DND-41 (cell line): ENCODE data around the gene COBL.

Source experiments
- ATAC-seq: fragments of 200-7000 bp; cut with Tn5 transposase; 3 replicates; pipeline ENCODE4 v1.9.1; 2021; ENCODE audit warnings: low read depth; ENCODE audit not compliant: insufficient read depth
- DNase-seq: peaks from one replicate; pipeline ENCODE4 v3.0.0-alpha.2; 2020
- H2AFZ ChIP-seq: 2 replicates; pipeline ENCODE4 v1.6.0; 2012; ENCODE audit warnings: low read depth, low read length
- H3K27ac ChIP-seq: 2 replicates; pipeline ENCODE4 v1.5.1; 2012; ENCODE audit warnings: low read length, inconsistent platforms
- H3K27me3 ChIP-seq: fragments of 200-600 bp; sonication (generic); 2 replicates; pipeline ENCODE4 v1.6.0; 2012; ENCODE audit warnings: low read length, mild to moderate bottlenecking, inconsistent platforms; ENCODE audit not compliant: insufficient read depth, poor library complexity
- H3K36me3 ChIP-seq: 2 replicates; pipeline ENCODE4 v1.5.1; 2012; ENCODE audit warnings: low read length, inconsistent platforms; ENCODE audit not compliant: insufficient read depth
- H3K4me1 ChIP-seq: 2 replicates; pipeline ENCODE4 v1.5.1; 2012; ENCODE audit warnings: mild to moderate bottlenecking, low read length; ENCODE audit not compliant: insufficient read depth
- H3K4me2 ChIP-seq: 2 replicates; pipeline ENCODE4 v1.6.0; 2012; ENCODE audit warnings: mild to moderate bottlenecking, moderate library complexity, low read length, inconsistent platforms; ENCODE audit not compliant: insufficient read depth
- H3K4me3 ChIP-seq, 2 experiments: fragments of 200-600 bp in 1 of 2; shearing (Covaris generic) in 1 of 2; 2 replicates each; pipeline ENCODE4 v1.5.1; 2012 to 2016; ENCODE audit warnings: inconsistent platforms in 2 of 2, low read length in 2 of 2, mild to moderate bottlenecking in 2 of 2, low read depth in 1 of 2, moderate library complexity in 1 of 2
- H3K79me2 ChIP-seq: 2 replicates; pipeline ENCODE4 v1.6.0; 2012; ENCODE audit warnings: low read length, inconsistent platforms; ENCODE audit not compliant: insufficient read depth
- H3K9ac ChIP-seq: 2 replicates; pipeline ENCODE4 v1.6.0; 2012; ENCODE audit warnings: low read depth, mild to moderate bottlenecking, inconsistent platforms, low read length, moderate library complexity
- H3K9me3 ChIP-seq: 2 replicates; pipeline ENCODE4 v1.5.1; 2012; ENCODE audit warnings: low read length, moderate library complexity, mild to moderate bottlenecking, inconsistent platforms; ENCODE audit not compliant: insufficient read depth, severe bottlenecking
- H4K20me1 ChIP-seq: 2 replicates; pipeline ENCODE4 v1.6.0; 2012; ENCODE audit warnings: low read length; ENCODE audit not compliant: insufficient read depth
- CTCF ChIP-seq: IDR thresholded peaks from 2 replicates; pipeline ENCODE4 v1.5.1; 2012; ENCODE audit warnings: borderline replicate concordance, low read length, moderate library complexity, mild to moderate bottlenecking; ENCODE audit not compliant: poor library complexity, severe bottlenecking; ENCODE audit errors: extremely low read depth
- EZH2 ChIP-seq: IDR thresholded peaks from 3 replicates; pipeline ENCODE4 v1.6.1; 2012; ENCODE audit warnings: borderline replicate concordance, low read depth, mild to moderate bottlenecking, moderate library complexity, low read length, inconsistent platforms; ENCODE audit not compliant: severe bottlenecking

The COBL gene

DNA sequence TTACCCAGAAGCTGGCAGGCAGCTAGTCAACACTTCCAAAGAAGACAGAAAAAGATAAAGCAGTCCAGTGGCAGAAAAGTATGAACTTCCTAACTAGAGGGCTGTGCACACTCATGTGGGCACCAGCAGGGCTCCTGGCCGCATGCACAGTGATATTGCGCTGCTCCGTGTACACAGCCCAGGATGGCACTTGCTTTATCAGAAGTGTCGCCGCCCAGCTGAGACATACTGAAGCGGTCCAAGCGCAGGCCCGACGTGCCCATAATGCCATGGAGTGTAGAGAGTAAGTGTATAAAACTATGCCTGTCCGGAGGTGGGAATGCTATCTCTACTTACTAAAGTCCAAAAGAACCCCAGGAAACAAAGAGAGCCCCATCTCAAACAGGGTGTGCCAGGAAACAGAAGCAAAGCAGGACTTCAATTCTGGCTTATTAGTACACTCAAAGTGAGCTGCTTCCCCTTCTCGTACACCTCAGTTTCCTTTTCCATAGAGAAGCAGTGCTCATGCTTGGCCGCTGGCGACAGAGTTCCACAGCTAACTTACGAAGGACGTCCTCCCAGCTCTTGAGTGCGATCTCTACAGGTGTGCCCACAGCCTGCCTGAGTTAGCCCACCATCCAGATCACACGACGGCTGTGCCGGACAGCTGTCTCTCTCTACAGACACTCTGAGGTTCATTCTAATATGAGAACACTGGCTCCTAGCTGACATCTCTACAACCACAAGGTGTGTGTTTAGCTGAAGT is 234.3 kb downstream of the COBL start:
- no peak for DNase-seq
- peaks cover 3% of the 10 kb centered on the region for H3K27me3 ChIP-seq

GRCh38 chr7:51081270-51081890 is 235.2 kb downstream of the COBL start:
- Histone ChIP-seq H3K9me3 (no peaks in the 10 kb centered on the region), H3K4me2 (no peak overlapping the region), H3K79me2 (no peaks in the 10 kb centered on the region), H4K20me1 (no peaks in the 10 kb centered on the region), H3K9ac (no peak overlapping the region), H3K27me3 (peaks cover 3% of the 10 kb centered on the region), H3K36me3 (no peaks in the 10 kb centered on the region), H3K4me1 (no peaks in the 10 kb centered on the region), H3K27ac (no peak overlapping the region), H2AFZ (no peak overlapping the region), H3K4me3 (no peak overlapping the region)
- ATAC-seq (no peak), DNase-seq (no peak)
- TF ChIP-seq EZH2: no peak
- TF ChIP-seq CTCF: no peak

More for the DNA sequence above, 234.3 kb downstream of the COBL start:
- TF ChIP-seq CTCF (no peak), EZH2 (no peak)
- no peak for ATAC-seq
- Histone ChIP-seq H3K4me2 (no peak overlapping the region), H3K9ac (no peak overlapping the region), H3K4me1 (no peaks in the 10 kb centered on the region), H2AFZ (no peak overlapping the region), H3K27ac (no peak overlapping the region), H3K4me3 (no peak overlapping the region), H4K20me1 (no peaks in the 10 kb centered on the region), H3K36me3 (no peaks in the 10 kb centered on the region), H3K79me2 (no peaks in the 10 kb centered on the region), H3K9me3 (no peaks in the 10 kb centered on the region)

GRCh38 chr7:51080622-51081269 is 235.9 kb downstream of the COBL start:
- TF ChIP-seq CTCF: no peak
- Histone ChIP-seq H3K4me2 (no peak overlapping the region), H3K4me1 (peaks cover 5% of the 10 kb centered on the region), H2AFZ (no peak overlapping the region), H3K36me3 (no peaks in the 10 kb centered on the region), H3K9me3 (no peaks in the 10 kb centered on the region), H3K27me3 (peaks cover 3% of the 10 kb centered on the region), H3K9ac (no peak overlapping the region), H3K79me2 (no peaks in the 10 kb centered on the region), H3K4me3 (no peak overlapping the region), H4K20me1 (no peaks in the 10 kb centered on the region), H3K27ac (no peak overlapping the region)
- ATAC-seq: no peak
- no peak for DNase-seq
